Neutrophil (primary cell): ENCODE results near the gene FLAD1.

ENCODE experiments used
- H3K27ac ChIP-seq: fragments of 200-600 bp; sonication (generic); 2 replicates; pipeline ENCODE4 v1.5.1; 2016; ENCODE audit warnings: mild to moderate bottlenecking, moderate library complexity
- H3K27me3 ChIP-seq: fragments of 200-600 bp; sonication (generic); 2 replicates; pipeline ENCODE4 v1.6.0; 2016; ENCODE audit warnings: mild to moderate bottlenecking
- H3K36me3 ChIP-seq: fragments of 200-600 bp; sonication (generic); 2 replicates; pipeline ENCODE4 v1.5.1; 2017
- H3K4me1 ChIP-seq, 2 experiments: fragments of 200-600 bp in 1 of 2; sonication (generic) in 1 of 2; 1 replicate in 1 of 2; 2 replicates in 1 of 2; pipeline versions ENCODE4 v1.5.1 to v1.6.1; 2013 to 2016; ENCODE audit warnings: low read depth in 1 of 2, low read length in 1 of 2, mild to moderate bottlenecking in 1 of 2, moderate library complexity in 1 of 2; ENCODE audit not compliant: control insufficient read depth in 1 of 2, insufficient read depth in 1 of 2
- H3K4me3 ChIP-seq, 2 experiments: fragments of 200-600 bp in 1 of 2; sonication (generic) in 1 of 2; 1 replicate in 1 of 2; 2 replicates in 1 of 2; pipeline ENCODE4 v1.5.1; 2013 to 2016; ENCODE audit warnings: low read depth in 1 of 2, low read length in 1 of 2, mild to moderate bottlenecking in 1 of 2, moderate library complexity in 1 of 2
- H3K9me3 ChIP-seq: fragments of 200-600 bp; sonication (generic); 2 replicates; pipeline ENCODE4 v1.5.1; 2016
- CTCF ChIP-seq: fragments of 200-600 bp; sonication (generic); IDR thresholded peaks from 2 replicates; pipeline ENCODE4 v1.5.1; 2016; ENCODE audit warnings: antibody characterized with exemption

The FLAD1 gene

GRCh38 chr1:154937085-154937987 is 45.8 kb upstream of the FLAD1 start:
- Histone ChIP-seq H3K36me3 (no peaks in the 10 kb centered on the region), H3K4me1 (peaks cover 20 to 22% of the 10 kb centered on the region in 2 experiments), H3K9me3 (no peaks in the 10 kb centered on the region), H3K27ac (peak overlapping the region; percentile 99), H3K4me3 (peak overlapping the region; percentile 77 to 96), H3K27me3 (no peaks in the 10 kb centered on the region)
- TF ChIP-seq CTCF = no peak

- no peaks in the 10 kb centered on the region for H3K36me3 ChIP-seq
- peaks cover 27 to 28% of the 10 kb centered on the region in 2 experiments for H3K4me1 ChIP-seq
- peak overlapping the region; percentile 77 to 96 for H3K4me3 ChIP-seq
- no peaks in the 10 kb centered on the region for H3K9me3 ChIP-seq
- H3K27ac ChIP-seq = peak overlapping the region; percentile 99
- TF ChIP-seq CTCF = no peak
- H3K27me3 ChIP-seq = no peaks in the 10 kb centered on the region
Measured at GRCh38 chr1:154937988-154938386, 45.2 kb upstream of the FLAD1 start.

- no peak for TF ChIP-seq CTCF
- H3K27me3 ChIP-seq = no peaks in the 10 kb centered on the region
- H3K36me3 ChIP-seq = no peaks in the 10 kb centered on the region
- H3K4me3 ChIP-seq = no peak overlapping the region
- H3K4me1 ChIP-seq = peaks cover 33 to 35% of the 10 kb centered on the region in 2 experiments
- H3K27ac ChIP-seq = no peak overlapping the region
- H3K9me3 ChIP-seq = no peaks in the 10 kb centered on the region
Measured at GRCh38 chr1:154938604-154939399, 44.3 kb upstream of the FLAD1 start.

- H3K4me1 ChIP-seq = peaks cover 39 to 44% of the 10 kb centered on the region in 2 experiments
- TF ChIP-seq CTCF = no peak
Measured at GRCh38 chr1:154940213-154940560, 43.0 kb upstream of the FLAD1 start.

GRCh38 chr1:154940651-154941194 is 42.4 kb upstream of the FLAD1 start:
- Histone ChIP-seq H3K4me3 (no peak overlapping the region), H3K4me1 (peaks cover 39 to 43% of the 10 kb centered on the region in 2 experiments), H3K9me3 (no peaks in the 10 kb centered on the region), H3K36me3 (peaks cover 18% of the 10 kb centered on the region), H3K27me3 (no peaks in the 10 kb centered on the region), H3K27ac (no peak overlapping the region)
- no peak for TF ChIP-seq CTCF

More at GRCh38 chr1:154940213-154940560, 43.0 kb upstream of the FLAD1 start:
- Histone ChIP-seq H3K36me3 (peaks cover 12% of the 10 kb centered on the region), H3K4me3 (no peak overlapping the region), H3K27ac (no peak overlapping the region), H3K9me3 (no peaks in the 10 kb centered on the region), H3K27me3 (no peaks in the 10 kb centered on the region)
